Measurements from ENCODE around the gene BAIAP3. TPM values are rescaled to one million over a fixed set of nuclear protein-coding genes. Genes with fewer than 3 reads are reported as not detected.
A peak's percentile ranks its signal among the peaks of the same experiment; 100 is the strongest.

The BAIAP3 gene
- total RNA-seq, 6 experiments from 2014 or later, result 5.4 to 7.6 (median 5.8) TPM

DNA sequence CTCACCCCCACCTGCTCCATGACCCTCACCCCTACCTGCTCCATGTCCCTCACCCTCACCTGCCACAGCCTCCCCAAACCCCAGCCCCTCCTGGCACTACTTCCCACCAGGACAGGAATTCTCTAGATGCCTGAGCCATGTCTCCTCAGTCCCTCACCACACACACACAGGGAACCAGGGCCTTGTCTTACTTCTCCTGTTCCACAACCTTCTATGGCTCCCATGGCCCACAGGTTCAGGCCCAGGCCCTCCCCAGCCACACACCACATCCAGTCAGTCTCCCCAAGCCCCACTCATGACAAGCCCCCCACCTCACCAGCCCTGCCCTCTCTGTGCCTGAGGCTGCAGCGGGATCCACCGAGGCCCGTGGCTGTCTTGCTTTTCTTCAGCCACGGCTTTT lies 27.1 kb upstream of the BAIAP3 start:
- H3K36me3 ChIP-seq, result no peaks in the 10 kb centered on the region
- no peak overlapping the region for H3K27ac ChIP-seq
- no peaks in the 10 kb centered on the region for H3K27me3 ChIP-seq
- H3K4me1 ChIP-seq, result peaks cover 0 to 11% (median 5%) of the 10 kb centered on the region in 4 donors
- no peaks in the 10 kb centered on the region for H3K9me3 ChIP-seq
- 47% methylated on average over 2 of the region's 4 CpGs for WGBS (ENCODE audit: insufficient coverage, low coverage, low lambda C conversion rate, missing lambda C conversion rate)
- TF ChIP-seq, protein P1, sequence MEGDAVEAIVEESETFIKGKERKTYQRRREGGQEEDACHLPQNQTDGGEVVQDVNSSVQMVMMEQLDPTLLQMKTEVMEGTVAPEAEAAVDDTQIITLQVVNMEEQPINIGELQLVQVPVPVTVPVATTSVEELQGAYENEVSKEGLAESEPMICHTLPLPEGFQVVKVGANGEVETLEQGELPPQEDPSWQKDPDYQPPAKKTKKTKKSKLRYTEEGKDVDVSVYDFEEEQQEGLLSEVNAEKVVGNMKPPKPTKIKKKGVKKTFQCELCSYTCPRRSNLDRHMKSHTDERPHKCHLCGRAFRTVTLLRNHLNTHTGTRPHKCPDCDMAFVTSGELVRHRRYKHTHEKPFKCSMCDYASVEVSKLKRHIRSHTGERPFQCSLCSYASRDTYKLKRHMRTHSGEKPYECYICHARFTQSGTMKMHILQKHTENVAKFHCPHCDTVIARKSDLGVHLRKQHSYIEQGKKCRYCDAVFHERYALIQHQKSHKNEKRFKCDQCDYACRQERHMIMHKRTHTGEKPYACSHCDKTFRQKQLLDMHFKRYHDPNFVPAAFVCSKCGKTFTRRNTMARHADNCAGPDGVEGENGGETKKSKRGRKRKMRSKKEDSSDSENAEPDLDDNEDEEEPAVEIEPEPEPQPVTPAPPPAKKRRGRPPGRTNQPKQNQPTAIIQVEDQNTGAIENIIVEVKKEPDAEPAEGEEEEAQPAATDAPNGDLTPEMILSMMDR (IDR thresholded peaks at IDR 0.05), result no peak
- no peak for TF ChIP-seq POLR2A (IDR thresholded peaks at IDR 0.05)
- no peak overlapping the region for H3K4me3 ChIP-seq
- intact Hi-C loops (cut with DNase I), result no loop called here
- ATAC-seq (no peak), DNase-seq (no peak)

DNA sequence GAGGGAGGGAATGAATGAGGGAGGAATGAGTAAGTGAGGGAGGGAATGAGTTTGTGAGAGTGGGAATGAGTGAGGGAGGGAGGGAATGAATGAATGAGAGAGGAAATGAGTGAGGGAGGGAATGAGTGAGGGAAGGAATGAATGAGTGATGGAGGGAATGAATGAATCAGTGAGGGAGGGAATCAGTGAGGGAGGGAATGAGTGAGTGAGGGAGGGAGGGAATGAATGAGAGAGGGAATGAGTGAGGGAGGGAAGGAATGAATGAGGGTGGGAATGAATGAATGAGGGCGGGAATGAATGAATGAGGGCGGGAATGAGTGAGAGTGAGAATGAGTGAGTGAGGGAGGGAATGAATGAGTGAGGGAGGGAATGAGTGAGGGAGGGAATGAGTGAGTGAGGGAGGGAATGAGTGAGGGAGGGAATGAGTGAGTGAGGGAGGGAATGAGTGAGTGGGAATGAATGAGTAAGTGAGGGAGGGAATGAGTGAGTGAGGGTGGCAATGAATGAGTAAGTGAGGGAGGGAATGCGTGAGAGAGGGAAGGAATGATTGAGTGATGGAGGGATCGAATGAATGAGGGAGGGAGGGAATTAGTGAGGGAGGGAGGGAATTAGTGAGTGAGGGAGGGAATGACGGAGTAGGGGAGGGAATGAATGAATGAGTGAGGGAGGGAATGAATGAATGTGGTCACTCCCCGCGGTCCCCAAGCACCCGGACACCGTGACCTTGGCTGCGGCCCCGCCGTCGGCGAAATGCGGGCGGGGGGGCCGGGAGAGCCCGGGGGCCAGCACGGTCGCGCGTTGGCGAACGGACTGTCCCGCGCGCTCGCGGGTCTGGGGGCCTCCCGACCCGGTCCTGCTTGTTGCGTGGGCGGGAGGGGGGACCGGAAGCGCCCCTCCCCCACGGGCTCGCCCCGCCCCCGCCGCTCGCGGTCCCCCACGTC lies 25.1 kb upstream of the BAIAP3 start:
- Histone ChIP-seq H3K4me1 (peaks cover 0 to 24% (median 11%) of the 10 kb centered on the region in 4 donors), H3K9me3 (no peaks in the 10 kb centered on the region), H3K36me3 (peaks cover 0 to 3% (median 0%) of the 10 kb centered on the region in 4 donors), H3K4me3 (peak overlapping the region; percentile 58 to 85 (median 59)), H3K27me3 (no peaks in the 10 kb centered on the region), H3K27ac (peak overlapping the region; percentile 99 to 100 (median 100))
- WGBS (ENCODE audit: insufficient coverage, low coverage, low lambda C conversion rate, missing lambda C conversion rate), result 28% methylated on average over 6 of the region's 43 CpGs
- intact Hi-C loops (cut with DNase I), result no loop called here
- no peak for DNase-seq
- peak in 2 of 4 donors; percentile 1 to 19 for ATAC-seq
- TF ChIP-seq POLR2A (IDR thresholded peaks at IDR 0.05), result no peak
- TF ChIP-seq, protein P1 (IDR thresholded peaks at IDR 0.05), result no peak

DNA sequence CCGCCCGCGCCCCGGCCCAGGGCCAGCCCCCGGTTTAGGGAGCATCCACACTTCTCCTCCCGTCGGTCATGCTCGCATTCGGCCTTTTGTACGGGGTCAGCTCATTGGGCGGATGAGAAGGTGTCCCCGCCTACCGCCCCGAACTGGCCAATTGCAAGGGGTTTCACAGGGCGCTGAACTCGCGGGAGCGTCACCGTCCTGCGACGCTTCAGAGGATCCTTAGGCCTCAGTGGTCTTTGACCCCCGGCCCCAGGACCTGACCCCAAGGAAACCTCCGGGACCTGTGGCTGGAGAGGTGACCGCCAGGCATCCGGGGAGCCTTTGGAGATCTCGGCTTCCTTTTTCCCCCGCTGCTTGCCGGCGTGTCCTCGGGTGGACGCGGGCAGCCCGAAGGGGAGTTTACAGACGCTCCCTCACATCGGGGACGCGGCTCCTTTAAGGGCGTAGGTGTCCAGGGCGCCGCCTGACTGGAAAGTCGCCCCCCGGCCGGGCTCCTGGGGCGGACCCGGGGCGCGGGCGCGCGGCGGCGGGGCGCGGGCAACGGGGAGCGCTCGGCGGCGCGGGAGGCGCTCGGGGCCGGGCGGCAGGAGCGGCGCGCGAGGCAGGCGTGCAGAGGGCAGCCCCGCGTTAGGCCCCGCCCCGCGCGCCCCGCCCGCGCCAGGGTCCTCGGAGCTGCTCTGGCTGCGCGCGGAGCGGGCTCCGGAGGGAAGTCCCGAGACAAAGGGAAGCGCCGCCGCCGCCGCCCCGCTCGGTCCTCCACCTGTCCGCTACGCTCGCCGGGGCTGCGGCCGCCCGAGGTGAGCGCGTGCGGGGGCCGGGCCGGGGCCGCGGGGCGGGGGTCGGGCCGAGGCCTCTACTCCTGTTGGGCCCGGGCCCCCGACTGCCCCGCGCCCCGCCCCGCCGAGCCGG lies 24.2 kb upstream of the BAIAP3 start, which contains the start of gene UBE2I:
TSS of gene UBE2I (plus strand) at position 660 of the 909 bp plus-strand sequence. CDS start 4,395 bp downstream, outside the sequence.
- peaks cover 0 to 24% (median 11%) of the 10 kb centered on the region in 4 donors for H3K4me1 ChIP-seq
- WGBS (ENCODE audit: insufficient coverage, low coverage, low lambda C conversion rate, missing lambda C conversion rate), result 0% methylated on average over 12 of the region's 117 CpGs
- H3K27ac ChIP-seq, result peak within 1 kb of the TSS; percentile 99 to 100 (median 100)
- no peaks in the 10 kb centered on the region for H3K27me3 ChIP-seq
- H3K36me3 ChIP-seq, result peaks cover 0 to 9% (median under 1%) of the 10 kb centered on the region in 4 donors
- DNase-seq, result peak; percentile 94 to 98 (median 96)
- intact Hi-C loops (cut with DNase I), result no loop called here
- no peaks in the 10 kb centered on the region for H3K9me3 ChIP-seq
- peak; percentile 61 for TF ChIP-seq POLR2A (IDR thresholded peaks at IDR 0.05)
- TF ChIP-seq, protein P1 (IDR thresholded peaks at IDR 0.05), result no peak
- ATAC-seq, result peak; percentile 85 to 93 (median 88)
- peak within 1 kb of the TSS; percentile 67 to 85 (median 68) for H3K4me3 ChIP-seq

Measured in right lobe of liver (tissue), 6 donors.